ENCODE measurements around the gene NHERF1.

Gene NHERF1

GRCh38 chr17:74744714-74745547, 3.5 kb upstream of the NHERF1 start:
- peak; percentile 34 for ATAC-seq
- TF ChIP-seq OSR1 (CRISPR knock-in tag; IDR thresholded peaks at IDR 0.05): no peak
- TF ChIP-seq ZFP3 (CRISPR knock-in tag; IDR thresholded peaks at IDR 0.05): 0 out of 2 replicates have a peak, but pooled peaks have one; percentile 35

- TF ChIP-seq BACH2 (CRISPR knock-in tag; IDR thresholded peaks at IDR 0.05; ENCODE audit: borderline replicate concordance): no peak
- TF ChIP-seq CREB5 (CRISPR knock-in tag; IDR thresholded peaks at IDR 0.05; ENCODE audit: low read depth): no peak
- TF ChIP-seq CSRNP3 (CRISPR knock-in tag; IDR thresholded peaks at IDR 0.05): no peak
- no peak for TF ChIP-seq CSDC2 (CRISPR knock-in tag; IDR thresholded peaks at IDR 0.05)
- TF ChIP-seq SNAI2 (CRISPR knock-in tag; IDR thresholded peaks at IDR 0.05): no peak
- no peak for TF ChIP-seq ZFP3 (CRISPR knock-in tag; IDR thresholded peaks at IDR 0.05)
- TF ChIP-seq ZNF70 (CRISPR knock-in tag; IDR thresholded peaks at IDR 0.05): no peak
- TF ChIP-seq TCF4 (CRISPR knock-in tag; IDR thresholded peaks at IDR 0.05; ENCODE audit: borderline replicate concordance): no peak
- no peak for TF ChIP-seq ZNF8 (CRISPR knock-in tag; IDR thresholded peaks at IDR 0.05)
- TF ChIP-seq ARNTL (CRISPR knock-in tag; IDR thresholded peaks at IDR 0.05; ENCODE audit: borderline replicate concordance, low read depth): no peak
- no peak for TF ChIP-seq OSR1 (CRISPR knock-in tag; IDR thresholded peaks at IDR 0.05)
- TF ChIP-seq PATZ1 (CRISPR knock-in tag; IDR thresholded peaks at IDR 0.05; ENCODE audit: borderline replicate concordance): no peak
- TF ChIP-seq TOX (CRISPR knock-in tag; IDR thresholded peaks at IDR 0.05; ENCODE audit: borderline replicate concordance): no peak
- no peak for TF ChIP-seq ESRRG (CRISPR knock-in tag; IDR thresholded peaks at IDR 0.05)
- TF ChIP-seq ZNF565 (CRISPR knock-in tag; conservative IDR thresholded peaks at IDR 0.05; ENCODE audit: low read depth): no peak
- no peak for TF ChIP-seq ISL1 (CRISPR knock-in tag; IDR thresholded peaks at IDR 0.05)
- TF ChIP-seq ZFP30 (CRISPR knock-in tag; IDR thresholded peaks at IDR 0.05): no peak
- TF ChIP-seq TSHZ2 (CRISPR knock-in tag; IDR thresholded peaks at IDR 0.05): no peak
- TF ChIP-seq ZC3H10 (CRISPR knock-in tag; IDR thresholded peaks at IDR 0.05): no peak
- no peak for TF ChIP-seq GLIS3 (CRISPR knock-in tag; IDR thresholded peaks at IDR 0.05)
- no peak for ATAC-seq
Observed at GRCh38 chr17:74745548-74746177, 2.8 kb upstream of the NHERF1 start.

GRCh38 chr17:74746376-74746775, 2.1 kb upstream of the NHERF1 start:
- no peak for ATAC-seq

More at GRCh38 chr17:74746376-74746775, 2.1 kb upstream of the NHERF1 start:
- TF ChIP-seq ZFP30 (CRISPR knock-in tag; IDR thresholded peaks at IDR 0.05): no peak
- no peak for TF ChIP-seq TCF4 (CRISPR knock-in tag; IDR thresholded peaks at IDR 0.05; ENCODE audit: borderline replicate concordance)
- no peak for TF ChIP-seq ISL1 (CRISPR knock-in tag; IDR thresholded peaks at IDR 0.05)
- no peak for TF ChIP-seq PPARA (CRISPR knock-in tag; IDR thresholded peaks at IDR 0.05; ENCODE audit: borderline replicate concordance)
- no peak for TF ChIP-seq BACH2 (CRISPR knock-in tag; IDR thresholded peaks at IDR 0.05; ENCODE audit: borderline replicate concordance)
- no peak for TF ChIP-seq TSHZ2 (CRISPR knock-in tag; IDR thresholded peaks at IDR 0.05)
- no peak for TF ChIP-seq RARB (CRISPR knock-in tag; IDR thresholded peaks at IDR 0.05)
- TF ChIP-seq ZFP3 (CRISPR knock-in tag; IDR thresholded peaks at IDR 0.05): no peak

Measured in SK-N-SH treated with all-trans-retinoic acid at 6 μM for 48 hours (cell line).